ENCODE results near the gene USP32.
"Not testable (repeated sequence)": the region's sequence is repeated elsewhere in the genome, so short reads cannot be mapped to it uniquely, and the experiment has no call there.

USP32 gene

GRCh38 chr17:60230358-60230757 is 161.6 kb downstream of the USP32 start:
- TF ChIP-seq CTCF (IDR thresholded peaks at IDR 0.05), result no peak
- no peaks in the 10 kb centered on the region for H3K27me3 ChIP-seq (ENCODE audit: control insufficient read depth, insufficient read depth, low read length)
- no peaks in the 10 kb centered on the region for H3K4me1 ChIP-seq
- no peaks in the 10 kb centered on the region for H3K79me2 ChIP-seq
- H3K9me3 ChIP-seq (ENCODE audit: control insufficient read depth, low read length), result no peaks in the 10 kb centered on the region
- no peak overlapping the region for H3K4me2 ChIP-seq (ENCODE audit: low read length)
- H3K36me3 ChIP-seq (ENCODE audit: control insufficient read depth, insufficient read depth, low read length), result no peaks in the 10 kb centered on the region
- H3K4me3 ChIP-seq (ENCODE audit: low read depth, low read length), result no peak overlapping the region
- H3K27ac ChIP-seq, result no peak overlapping the region
- no peak overlapping the region for H3K9ac ChIP-seq
- no peak overlapping the region for H2AFZ ChIP-seq

- Histone ChIP-seq H3K4me3 (ENCODE audit: low read depth, low read length) (no peak overlapping the region), H3K36me3 (ENCODE audit: control insufficient read depth, insufficient read depth, low read length) (no peaks in the 10 kb centered on the region), H3K4me1 (no peaks in the 10 kb centered on the region), H3K9me3 (ENCODE audit: control insufficient read depth, low read length) (no peaks in the 10 kb centered on the region), H3K27ac (no peak overlapping the region), H3K79me2 (no peaks in the 10 kb centered on the region), H3K9ac (no peak overlapping the region), H3K27me3 (ENCODE audit: control insufficient read depth, insufficient read depth, low read length) (no peaks in the 10 kb centered on the region), H2AFZ (no peak overlapping the region), H3K4me2 (ENCODE audit: low read length) (no peak overlapping the region)
- TF ChIP-seq CTCF (IDR thresholded peaks at IDR 0.05), result no peak
Measured at GRCh38 chr17:60229188-60229802, 162.6 kb downstream of the USP32 start.

GRCh38 chr17:60227276-60227675 is 164.7 kb downstream of the USP32 start:
- not testable (repeated sequence) for H3K9me3 ChIP-seq (ENCODE audit: control insufficient read depth, low read length); H3K4me2 ChIP-seq (ENCODE audit: low read length); H2AFZ ChIP-seq

DNA sequence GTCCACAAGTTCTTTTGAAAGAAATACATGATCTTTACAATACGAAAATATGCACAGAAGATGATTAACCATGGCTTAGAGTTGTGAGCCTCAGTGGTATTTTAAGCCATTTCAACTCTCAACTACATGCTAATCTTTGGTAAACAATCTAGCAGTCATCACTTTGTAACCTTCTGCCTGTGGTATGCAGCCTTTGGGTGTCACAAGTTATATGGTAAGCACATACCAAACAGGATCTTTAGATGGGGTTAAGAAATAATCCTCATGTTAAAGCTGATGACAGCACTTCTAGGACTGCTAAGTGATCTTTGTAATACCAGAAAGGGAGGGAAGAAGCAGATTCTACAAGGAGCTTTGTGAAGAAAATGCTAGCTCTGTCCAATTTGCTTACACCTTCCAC is 167.9 kb downstream of the USP32 start:
- H3K4me3 ChIP-seq (ENCODE audit: low read depth, low read length), result no peak overlapping the region
- TF ChIP-seq CTCF (IDR thresholded peaks at IDR 0.05), result no peak
- H3K79me2 ChIP-seq, result no peaks in the 10 kb centered on the region
- H2AFZ ChIP-seq, result no peak overlapping the region
- H3K27ac ChIP-seq, result no peak overlapping the region
- H3K4me2 ChIP-seq (ENCODE audit: low read length), result no peak overlapping the region
- no peaks in the 10 kb centered on the region for H3K9me3 ChIP-seq (ENCODE audit: control insufficient read depth, low read length)
- H3K9ac ChIP-seq, result no peak overlapping the region
- H3K4me1 ChIP-seq, result no peaks in the 10 kb centered on the region
- no peaks in the 10 kb centered on the region for H3K36me3 ChIP-seq (ENCODE audit: control insufficient read depth, insufficient read depth, low read length)
- no peaks in the 10 kb centered on the region for H3K27me3 ChIP-seq (ENCODE audit: control insufficient read depth, insufficient read depth, low read length)

More at GRCh38 chr17:60227276-60227675, 164.7 kb downstream of the USP32 start:
- not testable (repeated sequence) for H3K9ac ChIP-seq; H3K36me3 ChIP-seq (ENCODE audit: control insufficient read depth, insufficient read depth, low read length); H3K4me1 ChIP-seq; H3K4me3 ChIP-seq (ENCODE audit: low read depth, low read length); H3K27me3 ChIP-seq (ENCODE audit: control insufficient read depth, insufficient read depth, low read length); H3K79me2 ChIP-seq; H3K27ac ChIP-seq

- Histone ChIP-seq H3K9me3 (ENCODE audit: control insufficient read depth, low read length) (no peaks in the 10 kb centered on the region), H3K27me3 (ENCODE audit: control insufficient read depth, insufficient read depth, low read length) (no peaks in the 10 kb centered on the region), H3K36me3 (ENCODE audit: control insufficient read depth, insufficient read depth, low read length) (no peaks in the 10 kb centered on the region), H3K79me2 (no peaks in the 10 kb centered on the region), H3K9ac (no peak overlapping the region), H3K27ac (no peak overlapping the region), H3K4me2 (ENCODE audit: low read length) (no peak overlapping the region), H2AFZ (no peak overlapping the region), H3K4me1 (no peaks in the 10 kb centered on the region), H3K4me3 (ENCODE audit: low read depth, low read length) (no peak overlapping the region)
- no peak for TF ChIP-seq CTCF (IDR thresholded peaks at IDR 0.05)
Measured at GRCh38 chr17:60223456-60223855, 168.5 kb downstream of the USP32 start.

GRCh38 chr17:60218774-60219173 is 173.2 kb downstream of the USP32 start:
- H3K79me2 ChIP-seq; H2AFZ ChIP-seq; H3K9me3 ChIP-seq (ENCODE audit: control insufficient read depth, low read length); H3K36me3 ChIP-seq (ENCODE audit: control insufficient read depth, insufficient read depth, low read length); H3K4me2 ChIP-seq (ENCODE audit: low read length); H3K9ac ChIP-seq; H3K4me1 ChIP-seq; H3K4me3 ChIP-seq (ENCODE audit: low read depth, low read length); H3K27ac ChIP-seq; H3K27me3 ChIP-seq (ENCODE audit: control insufficient read depth, insufficient read depth, low read length): not testable (repeated sequence)

GRCh38 chr17:60215895-60216294 is 176.0 kb downstream of the USP32 start:
- H3K9ac ChIP-seq; H3K4me1 ChIP-seq; H2AFZ ChIP-seq; H3K27ac ChIP-seq; H3K79me2 ChIP-seq; H3K9me3 ChIP-seq (ENCODE audit: control insufficient read depth, low read length); H3K4me3 ChIP-seq (ENCODE audit: low read depth, low read length); H3K36me3 ChIP-seq (ENCODE audit: control insufficient read depth, insufficient read depth, low read length); H3K27me3 ChIP-seq (ENCODE audit: control insufficient read depth, insufficient read depth, low read length); H3K4me2 ChIP-seq (ENCODE audit: low read length): not testable (repeated sequence)

DNA sequence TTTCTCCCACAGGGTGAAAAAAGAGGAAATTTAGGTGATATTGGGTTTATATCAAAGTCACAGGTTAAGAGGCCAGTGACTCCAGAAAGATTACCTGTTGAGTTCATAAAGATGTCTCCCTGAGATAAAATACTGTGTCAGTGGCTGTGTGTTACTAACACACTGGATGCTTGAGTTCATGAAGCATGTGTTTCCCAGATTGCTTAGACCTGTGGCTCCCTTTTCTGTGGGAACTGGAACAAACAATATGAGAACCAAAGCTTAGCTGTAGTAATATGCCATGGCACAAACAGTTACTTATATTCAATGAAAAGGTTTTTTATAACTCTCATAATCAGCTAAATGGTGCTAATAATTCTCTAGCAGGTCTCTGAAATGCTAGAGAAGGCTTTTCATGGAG is 180.7 kb downstream of the USP32 start:
- H2AFZ ChIP-seq; H3K4me3 ChIP-seq (ENCODE audit: low read depth, low read length); H3K27me3 ChIP-seq (ENCODE audit: control insufficient read depth, insufficient read depth, low read length); H3K9ac ChIP-seq; H3K4me2 ChIP-seq (ENCODE audit: low read length); H3K36me3 ChIP-seq (ENCODE audit: control insufficient read depth, insufficient read depth, low read length); H3K9me3 ChIP-seq (ENCODE audit: control insufficient read depth, low read length); H3K79me2 ChIP-seq; H3K4me1 ChIP-seq; H3K27ac ChIP-seq: not testable (repeated sequence)

All from parathyroid adenoma (tissue), 2 donors.